ENCODE measurements around the gene ARMC7.

The ARMC7 gene

DNA sequence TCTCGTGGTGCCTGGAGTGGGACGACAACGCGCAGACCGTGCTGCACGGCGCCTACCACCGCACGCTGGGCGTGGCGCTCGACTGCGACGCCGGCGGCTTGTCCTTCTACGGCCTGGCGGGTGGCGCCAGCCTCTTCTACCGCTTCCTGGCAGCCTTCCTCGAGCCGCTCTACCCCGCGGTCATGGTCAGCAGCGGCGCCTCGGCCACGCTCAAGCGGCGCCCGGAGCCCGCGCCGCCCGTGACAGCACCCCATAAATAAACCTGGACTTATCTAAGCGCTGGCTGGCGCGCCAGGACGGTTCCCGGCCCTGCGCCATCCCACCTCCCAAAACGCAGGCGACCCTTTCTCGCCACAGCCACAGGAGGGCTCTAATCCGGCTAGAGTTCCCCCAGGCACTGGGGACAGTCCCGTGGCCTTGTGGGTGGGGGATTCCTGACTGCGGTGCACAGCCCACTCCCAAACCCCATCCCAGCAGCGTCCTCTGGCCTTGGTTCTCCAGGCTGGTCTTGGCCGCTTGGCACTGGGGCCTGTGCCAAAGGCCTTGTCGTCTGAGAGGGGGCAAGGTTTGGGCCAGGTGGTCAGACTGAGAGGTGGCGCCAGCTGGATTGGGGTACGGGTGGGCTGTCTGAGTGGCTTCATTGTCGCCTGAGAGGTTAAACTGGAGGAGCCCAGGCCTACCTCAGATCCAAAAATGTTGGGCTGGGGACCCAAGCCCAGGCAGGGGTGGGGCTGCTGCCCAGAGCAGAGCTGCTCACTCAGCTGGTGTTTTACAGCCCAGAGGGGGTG is 32.1 kb upstream of the ARMC7 start:
- peak in 1 of 2 donors; percentile 10 for DNase-seq (ENCODE audit: low read depth in 2 of 2, low spot score in 1 of 2)

DNA sequence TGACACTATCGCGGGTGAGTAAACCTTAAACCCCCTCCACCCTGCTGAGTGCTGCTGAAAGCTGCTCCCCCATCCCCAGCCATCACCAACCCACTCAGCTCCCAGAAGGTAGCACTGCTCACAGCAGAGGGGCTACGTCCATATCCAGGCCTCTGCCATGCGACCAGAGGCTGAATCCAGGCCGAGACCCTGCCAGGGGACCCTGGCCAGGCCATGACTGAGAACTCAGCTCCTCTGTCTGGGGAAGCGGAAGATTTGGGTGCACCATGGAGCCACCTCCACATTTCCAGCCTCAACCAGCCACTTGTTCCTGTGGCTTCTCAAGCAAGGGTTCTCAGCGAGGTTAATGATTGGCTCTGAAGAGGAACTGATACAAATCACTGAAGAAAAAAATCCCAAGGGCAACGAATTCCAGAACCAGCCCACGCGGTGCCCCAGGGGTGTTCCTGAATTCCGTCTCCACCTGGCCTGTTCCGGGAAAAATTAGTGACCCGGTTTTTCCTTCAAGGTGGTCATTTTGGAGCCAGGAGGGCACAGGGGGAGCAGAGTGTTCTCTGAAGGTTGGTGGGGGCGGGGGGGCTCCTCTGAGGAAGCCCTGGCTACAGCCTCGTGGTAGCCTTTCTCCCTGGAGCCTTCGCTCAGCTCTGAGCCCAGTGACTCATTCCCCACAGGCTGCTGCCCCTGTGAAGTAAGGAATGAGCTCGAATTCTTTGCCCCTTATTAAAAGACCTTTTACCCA is 31.3 kb upstream of the ARMC7 start:
- no peak for DNase-seq (ENCODE audit: low read depth in 2 of 2, low spot score in 1 of 2)

DNA sequence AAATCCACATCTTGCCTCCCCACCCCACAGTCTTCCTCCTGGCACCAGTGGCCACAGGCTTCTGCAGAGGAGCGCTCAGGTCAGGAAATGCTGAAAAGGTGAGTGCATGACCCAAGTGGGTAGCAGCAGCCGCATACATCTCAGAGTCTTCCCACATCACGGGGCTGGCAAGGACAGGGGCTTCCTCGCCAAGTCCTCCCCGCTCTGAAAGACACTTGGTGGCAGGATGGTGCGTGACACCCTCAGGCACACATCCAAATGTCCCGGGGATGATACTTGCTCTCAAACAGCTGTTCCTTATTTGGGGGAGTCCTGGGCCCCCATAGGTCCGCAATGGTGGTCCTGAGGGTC is 30.8 kb upstream of the ARMC7 start:
- no peak for DNase-seq (ENCODE audit: low read depth in 2 of 2, low spot score in 1 of 2)

DNA sequence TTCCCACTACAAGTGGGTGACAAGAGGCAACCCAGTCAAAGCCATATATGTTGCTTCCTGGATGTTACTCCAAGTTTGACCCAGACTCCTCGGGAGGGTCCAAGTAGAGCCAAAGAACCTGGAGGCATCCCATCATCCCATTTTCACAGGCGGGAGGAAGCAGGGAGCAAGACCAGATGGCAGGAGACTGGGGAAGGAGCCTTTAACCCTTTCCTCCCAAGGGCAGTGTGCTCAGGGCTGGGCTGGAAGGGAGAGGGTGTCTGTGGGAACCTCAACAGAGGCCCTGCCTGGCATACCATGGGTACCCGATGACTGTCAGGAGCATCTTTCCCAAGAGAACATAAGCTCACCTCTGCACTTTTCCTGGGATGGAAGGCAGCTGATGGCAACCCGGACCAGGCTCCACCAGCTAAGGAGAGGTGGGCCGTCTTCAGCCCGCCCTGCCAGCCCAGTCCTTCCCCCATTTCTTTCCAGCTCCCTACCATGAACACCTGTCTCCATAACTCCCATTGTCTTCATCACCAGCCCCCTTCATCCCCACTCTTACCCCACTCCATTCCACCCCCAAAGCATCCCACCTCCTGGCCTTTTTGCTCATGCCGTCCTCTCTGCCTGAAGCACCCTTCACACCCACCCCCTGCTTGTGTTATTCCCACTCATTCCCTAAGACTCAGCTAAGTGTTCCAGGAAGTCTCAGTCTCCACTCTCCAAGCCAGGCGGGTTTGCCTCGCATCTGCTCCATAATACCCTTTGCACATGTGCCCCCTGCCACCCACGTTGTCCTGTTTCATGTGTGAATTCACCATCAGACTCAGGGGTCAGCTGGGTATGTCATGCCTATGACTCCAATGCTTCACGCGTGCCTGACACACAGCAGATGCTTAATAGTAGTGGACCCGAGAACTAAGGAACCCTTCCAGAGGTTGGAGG is 27.9 kb upstream of the ARMC7 start:
- DNase-seq (ENCODE audit: low read depth in 2 of 2, low spot score in 1 of 2) = no peak

DNA sequence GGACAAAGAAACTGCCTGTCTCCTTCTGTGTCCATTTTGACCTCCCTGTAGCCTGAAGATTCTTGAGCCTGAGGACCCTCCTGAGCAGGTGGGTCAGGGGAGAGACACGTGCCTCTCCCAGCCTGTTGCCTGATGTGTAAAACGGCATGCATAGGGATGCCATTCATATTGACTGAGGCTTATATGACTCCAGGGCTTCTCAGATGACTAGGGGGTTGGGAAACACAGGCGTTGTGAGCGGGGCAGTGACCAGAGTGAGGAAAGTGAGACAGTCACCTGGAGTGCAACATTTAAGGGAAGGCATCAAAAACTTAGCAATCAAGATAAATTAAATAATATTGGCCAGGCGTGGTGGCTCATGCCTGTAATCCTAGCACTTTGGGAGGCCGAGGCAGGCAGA is 27.1 kb upstream of the ARMC7 start:
- no peak for DNase-seq (ENCODE audit: low read depth in 2 of 2, low spot score in 1 of 2)

DNA sequence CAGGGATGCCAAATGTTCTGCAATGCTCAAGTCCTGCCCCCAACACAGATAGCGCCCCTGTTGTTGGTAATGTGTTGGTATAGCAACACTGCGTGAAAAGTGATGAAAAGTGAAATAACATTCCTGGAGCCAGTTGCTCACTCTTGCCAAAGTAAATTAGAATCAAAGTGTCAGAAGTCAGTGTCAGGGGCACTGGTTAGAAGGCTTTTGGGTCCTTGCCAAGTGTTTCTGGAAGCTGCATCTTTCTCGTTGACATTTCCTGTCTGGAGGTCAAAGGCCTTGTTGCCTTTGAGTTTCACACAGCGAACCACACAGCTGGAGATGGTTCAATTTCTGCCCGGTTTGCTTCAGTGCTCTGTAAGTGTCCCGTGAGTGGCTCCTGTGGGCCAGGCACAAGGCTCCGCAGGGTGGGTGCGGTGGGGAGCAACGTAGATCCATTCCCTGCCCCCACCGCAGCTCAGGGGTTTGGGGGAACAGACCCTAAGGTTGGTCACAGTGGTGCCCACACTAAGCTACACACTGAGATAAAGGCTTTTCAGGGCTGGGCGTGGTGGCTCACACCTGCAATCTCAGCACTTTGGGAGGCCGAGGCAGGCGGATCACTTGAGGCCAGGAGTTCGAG is 25.6 kb upstream of the ARMC7 start:
- DNase-seq (ENCODE audit: low read depth in 2 of 2, low spot score in 1 of 2) = no peak

DNA sequence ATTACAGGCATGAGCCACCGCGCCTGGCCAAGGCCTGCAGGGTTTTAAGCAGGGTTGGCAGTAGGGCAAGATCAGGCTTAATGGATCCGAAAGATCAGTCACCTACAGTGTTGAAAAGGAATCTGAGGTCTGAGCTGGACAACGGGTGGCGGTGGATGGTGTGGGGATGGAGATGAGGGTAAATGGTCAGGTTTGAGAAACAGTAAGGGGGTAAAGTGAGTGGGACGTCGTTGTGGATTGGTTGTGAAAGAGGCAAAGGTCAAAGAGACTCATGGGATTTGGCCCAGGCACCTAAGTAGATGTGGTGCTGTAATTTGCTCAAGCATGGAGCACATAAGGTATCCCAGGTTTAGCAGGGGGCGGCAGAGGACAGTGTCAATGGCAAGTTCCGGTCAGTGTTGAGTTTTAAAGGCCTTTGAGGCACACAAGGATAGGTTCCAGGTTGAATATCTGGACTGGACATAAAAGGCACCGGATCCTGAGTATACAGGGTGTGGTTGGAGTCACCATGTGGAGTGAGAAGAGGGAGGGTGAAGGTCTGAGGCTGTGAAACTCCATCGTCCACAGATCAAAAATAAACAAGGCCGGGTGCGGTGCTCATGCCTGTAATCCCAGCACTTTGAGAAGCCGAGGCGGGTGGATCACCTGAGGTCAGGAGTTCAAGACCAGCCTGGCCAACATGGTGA is 23.1 kb upstream of the ARMC7 start:
- no peak for DNase-seq (ENCODE audit: low read depth in 2 of 2, low spot score in 1 of 2)

DNA sequence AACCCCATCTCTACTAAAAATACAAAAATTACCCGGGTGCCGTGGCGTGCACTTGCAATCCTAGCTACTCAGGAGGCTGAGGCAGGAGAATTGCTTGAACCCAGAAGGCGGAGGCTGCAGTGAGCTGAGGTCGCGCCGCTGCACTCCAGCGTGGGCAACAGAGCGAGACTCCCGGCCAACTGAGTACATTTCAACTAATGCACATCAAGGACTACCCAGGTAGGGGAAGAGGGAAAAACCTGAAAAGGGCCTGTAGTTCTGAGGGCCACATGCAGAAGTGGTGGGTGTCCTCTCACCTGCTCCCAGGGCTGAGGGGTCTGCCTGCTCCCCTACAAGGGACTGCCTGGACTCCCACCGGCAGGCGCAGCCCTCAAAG is 22.6 kb upstream of the ARMC7 start:
- no peak for DNase-seq (ENCODE audit: low read depth in 2 of 2, low spot score in 1 of 2)

DNA sequence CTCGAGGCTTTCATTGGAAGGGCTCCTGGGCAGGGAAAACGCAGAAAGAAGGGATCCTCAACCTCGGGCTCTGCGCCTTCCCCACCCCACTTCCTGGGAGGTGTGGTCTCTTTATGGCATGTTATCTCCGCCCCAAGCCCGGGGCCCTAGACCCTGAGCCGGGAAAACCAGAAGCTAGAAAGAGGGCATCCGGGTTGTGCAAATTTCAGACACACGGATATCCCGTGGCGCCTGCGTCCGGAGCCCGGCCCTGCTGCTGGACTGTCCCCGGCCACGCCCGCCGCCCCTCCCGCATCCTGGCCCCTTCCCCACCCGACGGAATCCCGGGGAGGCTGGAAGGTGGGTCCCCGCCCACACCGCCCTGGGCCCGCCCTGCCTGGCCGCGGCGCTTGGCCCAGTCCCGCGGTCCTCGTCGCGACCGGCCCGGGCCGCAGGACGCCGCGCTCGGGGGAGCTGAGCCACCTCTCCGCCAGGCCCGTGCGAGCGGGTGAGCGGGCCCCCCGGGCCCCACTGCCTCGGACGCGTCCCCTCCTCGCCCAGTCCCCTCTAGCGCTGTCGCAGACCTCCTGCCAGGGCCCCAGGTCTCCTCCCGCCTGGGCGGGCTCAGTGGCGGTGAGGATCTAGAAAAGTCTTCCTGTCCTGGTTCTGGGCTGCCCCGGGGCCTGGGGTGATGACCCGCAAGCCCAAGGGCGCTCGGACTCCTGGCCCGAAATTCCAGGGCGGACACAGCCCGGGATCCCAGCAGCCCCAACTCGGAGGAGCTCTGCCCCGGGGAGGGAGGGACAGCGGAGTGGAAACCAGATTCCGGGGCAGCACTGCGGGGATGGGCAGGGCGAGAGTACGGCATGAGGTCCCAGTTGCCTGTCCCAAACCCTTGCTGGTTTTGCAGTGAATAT is 22.0 kb upstream of the ARMC7 start, which contains the start of gene SLC16A5:
SLC16A5 (plus strand) TSS at position 397 of the 896 bp plus-strand sequence. CDS start 5,683 bp downstream, outside the sequence.
- no peak for DNase-seq (ENCODE audit: low read depth in 2 of 2, low spot score in 1 of 2)

DNA sequence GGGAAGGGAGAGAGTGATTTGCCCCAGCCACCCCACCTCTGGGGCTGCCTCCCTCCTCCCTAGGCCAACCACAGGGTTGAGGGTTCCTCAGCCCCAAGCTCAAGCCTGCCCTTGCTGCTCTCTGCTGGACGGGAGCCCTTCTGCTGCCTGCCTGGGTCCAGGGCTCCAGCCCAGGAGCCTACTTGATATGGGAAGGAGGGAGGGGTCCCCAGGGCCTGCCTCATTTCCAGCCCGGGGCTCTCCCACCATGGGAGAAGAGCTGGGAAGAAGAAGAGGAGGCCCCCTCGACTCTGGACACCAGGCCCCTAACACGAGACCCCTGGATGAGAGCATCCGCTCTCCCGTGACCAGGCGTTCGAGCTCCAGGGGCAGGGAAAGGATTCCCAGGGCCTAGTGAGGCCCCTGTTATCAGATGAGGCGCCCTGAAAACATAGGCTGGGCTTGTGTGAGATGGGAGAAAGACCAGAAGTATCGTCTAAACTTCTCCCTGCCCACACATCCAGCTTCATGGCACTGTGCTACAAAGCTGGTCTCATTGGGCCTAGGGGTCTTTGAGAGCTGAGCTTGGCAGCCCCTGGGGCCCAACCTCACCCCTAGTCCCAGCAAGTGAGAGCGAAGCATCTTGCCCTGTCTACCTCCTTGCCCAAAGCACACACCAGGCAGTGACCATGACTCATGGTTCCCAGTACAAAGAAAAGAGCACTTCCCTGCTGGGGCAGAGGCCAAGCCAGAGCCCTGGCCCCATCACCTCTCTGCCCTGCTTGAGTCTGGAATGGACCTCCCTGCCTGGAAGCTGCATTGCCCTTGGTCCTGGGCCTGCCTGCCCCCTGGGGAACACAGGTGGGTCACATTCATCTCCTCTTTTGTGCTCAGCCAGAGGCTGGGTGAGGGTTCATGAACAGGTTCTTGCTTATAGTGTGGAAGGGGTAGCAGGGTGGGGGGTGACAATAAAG is 21.0 kb upstream of the ARMC7 start:
- DNase-seq (ENCODE audit: low read depth in 2 of 2, low spot score in 1 of 2) = no peak

DNA sequence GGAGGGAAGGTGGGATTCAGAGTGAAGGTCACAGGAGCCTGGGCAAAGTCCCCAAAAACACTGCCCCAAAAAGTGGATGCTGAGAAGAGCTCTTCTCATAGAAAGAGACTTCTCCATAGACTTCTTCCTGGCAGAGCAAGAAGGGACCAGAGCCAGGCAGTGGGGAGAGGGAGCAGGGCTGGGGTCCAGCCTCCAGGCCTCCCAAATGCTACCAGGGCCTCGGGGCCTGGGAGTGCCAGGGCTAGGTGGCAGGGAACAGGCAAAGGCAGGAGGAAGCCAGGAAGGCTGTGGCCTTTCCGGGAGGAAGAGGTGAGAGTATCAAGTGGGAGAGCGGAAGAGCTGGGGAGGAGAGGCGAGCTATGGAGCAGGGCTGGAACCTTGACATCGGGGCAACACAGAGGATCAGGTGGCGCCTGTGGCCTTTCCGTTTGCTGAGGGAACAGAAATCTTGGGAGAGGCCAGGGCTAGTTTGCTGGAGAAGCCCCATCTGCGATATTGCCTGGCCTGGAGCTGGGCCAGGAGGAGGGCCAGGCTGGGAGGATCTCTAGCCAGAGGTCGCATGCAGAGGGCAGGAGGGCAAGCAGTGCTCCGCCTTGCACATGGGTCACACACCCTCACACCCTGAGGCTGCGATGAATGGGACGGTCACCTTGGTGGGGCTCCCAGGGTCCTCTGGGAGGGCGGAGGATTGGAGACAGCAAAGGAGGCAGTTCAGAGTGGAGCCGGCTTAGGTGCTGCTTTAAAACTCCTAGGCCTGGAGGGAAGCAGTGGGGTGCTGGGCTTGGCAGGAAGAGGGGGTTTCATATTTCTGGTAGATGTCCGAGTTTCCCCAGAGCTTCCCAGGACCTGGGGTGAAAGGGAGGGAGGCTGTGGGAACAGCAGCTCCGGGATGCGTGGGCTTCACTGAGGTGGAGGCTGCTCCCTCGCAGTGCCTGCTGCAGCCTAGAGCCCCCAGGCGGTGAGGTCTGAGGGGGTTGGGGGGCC is 18.6 kb upstream of the ARMC7 start:
- no peak for DNase-seq (ENCODE audit: low read depth in 2 of 2, low spot score in 1 of 2)

DNA sequence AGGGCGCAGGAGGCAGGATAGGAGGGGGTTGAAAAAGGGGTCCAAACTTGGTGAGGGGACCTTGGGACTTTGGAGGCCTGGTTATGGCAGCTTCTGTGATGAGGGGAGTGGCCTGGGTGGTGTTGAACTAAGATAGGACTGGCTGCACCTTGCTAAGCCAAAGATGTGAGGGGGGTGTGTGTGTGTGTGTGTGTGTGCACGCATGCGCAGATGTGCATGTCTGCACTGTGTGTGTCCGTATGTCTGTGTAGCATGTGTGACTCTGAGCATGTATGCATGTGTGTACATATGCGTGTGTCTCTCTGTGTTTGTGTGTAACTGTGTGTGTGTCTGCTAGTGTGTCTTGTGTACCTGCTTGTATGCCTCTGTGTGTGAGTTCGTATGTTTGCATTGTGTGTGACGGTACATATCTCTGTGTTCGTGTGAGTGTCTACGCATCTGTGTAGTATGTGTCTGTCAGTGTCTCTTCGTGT is 17.9 kb upstream of the ARMC7 start:
- DNase-seq (ENCODE audit: low read depth in 2 of 2, low spot score in 1 of 2) = no peak

DNA sequence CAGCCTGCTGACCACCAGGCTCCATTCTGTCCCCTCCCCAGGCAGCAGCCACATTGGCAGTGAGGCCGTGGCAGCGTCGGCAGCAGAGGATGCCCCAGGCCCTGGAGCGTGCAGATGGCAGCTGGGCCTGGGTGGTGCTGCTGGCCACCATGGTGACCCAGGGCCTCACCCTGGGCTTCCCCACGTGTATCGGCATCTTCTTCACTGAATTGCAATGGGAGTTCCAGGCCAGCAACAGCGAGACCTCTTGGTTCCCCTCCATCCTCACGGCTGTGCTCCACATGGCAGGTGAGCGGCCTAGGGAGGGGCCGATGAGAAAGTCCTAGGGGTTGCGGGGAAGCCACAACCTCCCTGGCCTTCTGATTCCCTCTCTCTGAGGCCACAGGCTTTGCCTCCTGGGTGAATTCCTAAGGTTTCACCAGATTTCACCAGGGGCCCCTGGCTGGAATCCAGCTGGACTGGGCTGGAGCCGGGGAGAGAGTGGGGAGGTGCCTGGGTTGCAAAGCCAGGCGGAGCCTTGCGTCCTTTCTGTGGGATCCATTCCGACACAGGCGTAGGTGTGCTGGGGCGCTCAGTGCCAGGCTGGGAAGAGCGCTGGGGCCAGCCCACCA is 16.1 kb upstream of the ARMC7 start:
- DNase-seq (ENCODE audit: low read depth in 2 of 2, low spot score in 1 of 2) = no peak

DNA sequence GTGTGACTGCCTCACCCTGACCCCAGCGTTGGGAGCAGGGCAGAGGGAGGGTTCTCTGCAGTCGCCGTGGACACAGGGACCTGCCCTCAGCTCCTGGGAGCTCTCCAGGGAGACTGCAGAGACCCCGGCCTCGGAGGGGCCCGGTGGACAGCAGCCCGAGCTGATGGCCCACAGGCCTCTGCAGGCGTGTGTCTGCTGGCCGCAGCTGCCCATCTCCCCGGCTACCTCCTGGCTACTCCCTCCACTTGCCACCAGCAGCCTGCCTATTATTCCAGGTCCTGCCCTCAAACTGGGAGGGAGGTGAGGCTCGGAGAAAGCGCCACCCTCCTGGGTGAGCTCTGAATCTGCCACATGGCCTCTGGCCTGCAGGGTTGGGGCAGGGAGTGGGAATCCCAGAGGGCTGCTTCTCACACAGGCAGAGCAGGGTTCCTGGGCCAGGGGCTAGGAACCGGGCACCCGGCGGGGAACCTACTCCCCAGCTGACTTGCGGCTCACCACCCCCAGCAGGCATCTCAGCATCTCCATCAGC is 14.8 kb upstream of the ARMC7 start:
- no peak for DNase-seq (ENCODE audit: low read depth in 2 of 2, low spot score in 1 of 2)

DNA sequence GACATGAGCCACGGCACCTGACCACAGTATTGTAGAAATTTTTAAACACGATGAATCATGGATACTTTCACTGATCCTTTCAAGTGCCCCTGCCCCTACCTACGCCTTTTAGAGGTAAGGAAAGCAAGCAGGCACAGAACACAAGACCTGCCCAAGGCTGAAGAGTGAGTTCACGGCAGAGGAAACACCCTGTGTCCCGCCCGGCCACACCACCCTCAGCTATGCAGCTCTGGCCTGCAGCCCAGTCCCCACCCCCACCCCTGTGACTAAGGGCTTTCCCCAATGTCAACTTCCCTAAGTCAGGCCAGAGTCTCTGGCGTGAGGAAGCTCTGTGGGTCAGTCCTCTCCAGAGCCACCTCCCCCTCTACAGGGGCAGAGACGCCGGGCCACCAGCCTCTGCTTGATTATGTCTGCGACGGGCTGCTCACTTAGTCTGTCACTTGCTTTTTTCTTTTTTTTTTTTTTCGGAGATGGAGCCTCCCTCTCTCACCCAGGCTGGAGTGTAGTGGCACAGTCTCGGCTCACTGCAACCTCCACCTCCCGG is 13.6 kb upstream of the ARMC7 start:
- no peak for DNase-seq (ENCODE audit: low read depth in 2 of 2, low spot score in 1 of 2)

DNA sequence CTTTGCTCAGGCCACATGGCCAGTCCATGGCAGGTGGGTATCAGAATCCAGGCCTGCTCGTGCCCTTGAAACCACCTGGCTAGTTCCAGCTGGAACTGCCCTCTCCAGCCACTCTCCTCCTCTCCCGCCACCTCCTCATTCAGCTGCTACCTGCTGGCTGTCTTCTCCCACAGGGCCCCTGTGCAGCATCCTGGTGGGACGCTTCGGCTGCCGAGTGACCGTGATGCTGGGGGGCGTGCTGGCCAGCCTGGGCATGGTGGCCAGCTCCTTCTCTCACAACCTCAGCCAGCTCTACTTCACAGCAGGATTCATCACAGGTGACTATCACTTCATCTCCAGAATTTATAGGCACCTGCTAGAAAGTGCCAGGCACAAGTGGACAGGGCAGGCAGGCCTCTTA is 11.9 kb upstream of the ARMC7 start:
- DNase-seq (ENCODE audit: low read depth in 2 of 2, low spot score in 1 of 2) = no peak
